Stimulated activated CD4-positive, alpha-beta T cell treated with anti-CD3 and anti-CD28 coated beads, Interleukin-15, amount 100 ng/mL, for 48 hours (primary cell): ENCODE results near the gene RAET1E.
A peak's percentile ranks its signal among the peaks of the same experiment; 100 is the strongest.
"Not testable (repeated sequence)": the region's sequence is repeated elsewhere in the genome, so short reads cannot be mapped to it uniquely, and the experiment has no call there.

Experiments
- DNase-seq, 2 donors: peaks; one replicate each; pipeline ENCODE4 v3.0.0-alpha.2; 2020; ENCODE audit warnings: low read depth in 2 of 2

Gene RAET1E

GRCh38 chr6:149909701-149910470, 12.0 kb upstream of the RAET1E start:
- DNase-seq = no peak

GRCh38 chr6:149908480-149908879, 10.6 kb upstream of the RAET1E start:
- DNase-seq = not testable (repeated sequence)

GRCh38 chr6:149907317-149907716, 9.4 kb upstream of the RAET1E start:
- no peak for DNase-seq

- no peak for DNase-seq
Measured at GRCh38 chr6:149906405-149906804, 8.5 kb upstream of the RAET1E start.

- DNase-seq = no peak
Measured at GRCh38 chr6:149905911-149906371, 8.0 kb upstream of the RAET1E start.

GRCh38 chr6:149905371-149905910, 7.5 kb upstream of the RAET1E start:
- no peak for DNase-seq

- DNase-seq = no peak
Measured at GRCh38 chr6:149904661-149905370, 6.9 kb upstream of the RAET1E start.

GRCh38 chr6:149903938-149904611, 6.2 kb upstream of the RAET1E start:
- DNase-seq = no peak

- no peak for DNase-seq
Measured at GRCh38 chr6:149901444-149902140, 3.7 kb upstream of the RAET1E start.

- DNase-seq = no peak
Measured at GRCh38 chr6:149900620-149901443, 2.9 kb upstream of the RAET1E start.

- DNase-seq = no peak
Measured at GRCh38 chr6:149899926-149900619, 2.2 kb upstream of the RAET1E start.

- DNase-seq = no peak
Measured at GRCh38 chr6:149899486-149899885, 1.6 kb upstream of the RAET1E start.

GRCh38 chr6:149898966-149899365, 1.1 kb upstream of the RAET1E start:
- DNase-seq = no peak

- DNase-seq = no peak
Measured at GRCh38 chr6:149897015-149897697, 757 bp downstream of the RAET1E start.

GRCh38 chr6:149896491-149896890, 1.4 kb downstream of the RAET1E start:
- no peak for DNase-seq

GRCh38 chr6:149895833-149896271, 2.1 kb downstream of the RAET1E start:
- DNase-seq = peak; percentile 19 to 21

- DNase-seq = no peak
Measured at GRCh38 chr6:149895048-149895590, 2.8 kb downstream of the RAET1E start.

GRCh38 chr6:149891864-149892263, 6.0 kb downstream of the RAET1E start:
- DNase-seq = not testable (repeated sequence)

GRCh38 chr6:149891259-149891658, 6.7 kb downstream of the RAET1E start:
- no peak for DNase-seq
